Frontal cortex (tissue), 4 donors: ENCODE data around the gene PPP2R3B. TPM values are rescaled to one million over a fixed set of nuclear protein-coding genes. Genes with fewer than 3 reads are reported as not detected.
"Not testable (repeated sequence)": the region's sequence is repeated elsewhere in the genome, so short reads cannot be mapped to it uniquely, and the experiment has no call there.

Experiments
- DNase-seq, 2 donors: peaks; one replicate each; pipeline ENCODE4 v3.0.0; 2012; ENCODE audit warnings: low spot score in 2 of 2
- FAIRE-seq: peaks from 2 replicates; lab custom pipeline; 2012; peaks lifted over from hg19 to GRCh38; lab: Jason Lieb, UNC
- total RNA-seq: library from RNA; depleted of rRNA; stranded (reverse); fragments of >200 nt; gene quantifications from one replicate; pipeline ENCODE4 v1.2.3, GENCODE V29; 2014
- donor health status: control.
- donor health status: control.
- donor health status: control.

The PPP2R3B gene
- total RNA-seq, 1 donor from 2014 or later: 17.1 TPM

DNA sequence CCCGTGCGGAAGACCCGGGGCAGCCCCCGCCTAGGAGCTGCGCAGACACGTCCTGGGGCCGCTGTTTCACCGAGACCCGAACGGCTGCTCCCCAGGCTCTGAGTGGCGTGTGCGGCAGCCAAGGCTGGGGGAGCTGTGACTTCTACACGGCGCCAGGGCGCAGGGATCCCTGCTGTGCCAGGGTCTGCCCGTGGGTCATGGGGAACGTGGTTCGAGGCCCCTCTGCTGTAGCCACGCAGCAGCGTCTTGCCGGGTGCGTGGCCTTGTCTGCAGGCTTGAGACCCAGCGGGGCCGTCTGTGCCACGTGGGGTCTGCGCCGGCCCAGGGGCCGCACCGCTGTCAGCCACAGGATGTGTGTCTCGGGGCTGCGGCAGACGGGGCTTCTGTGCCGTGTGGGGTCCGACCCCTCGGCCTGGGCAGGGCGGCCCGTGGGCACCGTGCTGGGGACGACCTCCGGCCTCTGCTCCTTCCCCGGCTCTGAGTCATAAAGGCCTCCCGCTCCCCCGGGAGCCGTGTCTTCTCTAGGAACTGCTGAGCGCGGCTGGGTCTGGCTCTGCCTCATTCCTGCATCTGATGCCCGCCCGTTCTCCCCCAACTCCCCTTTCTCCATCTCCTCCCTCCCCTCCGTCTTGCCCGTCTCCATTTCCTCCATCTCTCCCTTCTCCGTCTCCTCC, 55.4 kb downstream of the PPP2R3B start:
- FAIRE-seq (no peak), DNase-seq (no peak)

- no peak for FAIRE-seq
- no peak for DNase-seq
Measured at GRCh38 chrX:330726-331150, 56.0 kb downstream of the PPP2R3B start.

DNA sequence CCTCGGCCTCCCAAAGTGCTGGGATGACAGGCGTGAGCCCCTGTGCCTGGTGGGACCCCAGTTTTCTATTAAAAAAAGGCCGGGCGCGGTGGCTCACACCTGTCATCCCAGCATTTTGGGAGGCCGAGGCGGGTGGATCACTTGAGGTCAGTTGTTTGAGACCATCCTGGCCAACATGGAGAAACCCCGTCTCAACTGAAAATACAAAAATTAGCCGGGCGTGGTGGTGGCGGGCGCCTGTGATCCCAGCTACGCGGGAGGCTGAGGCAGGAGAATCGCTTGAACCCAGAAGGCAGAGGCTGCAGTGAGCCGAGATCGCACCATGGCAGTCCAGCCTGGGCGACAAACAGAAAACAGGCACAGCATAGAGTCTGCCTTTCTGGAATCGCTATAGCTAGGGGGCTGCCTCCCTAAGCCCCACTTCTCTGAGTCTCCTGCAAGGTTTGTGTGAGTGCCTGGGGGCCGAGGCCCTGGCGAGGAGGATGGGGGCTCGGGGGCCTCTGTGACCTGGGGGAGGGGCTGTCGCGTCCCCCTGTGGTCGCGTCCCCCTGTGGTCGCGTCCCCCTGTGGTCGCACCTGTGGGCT, 56.5 kb downstream of the PPP2R3B start:
- DNase-seq, FAIRE-seq: not testable (repeated sequence)

- no peak for FAIRE-seq
- DNase-seq: no peak
Measured at GRCh38 chrX:329291-329910, 57.3 kb downstream of the PPP2R3B start.

DNA sequence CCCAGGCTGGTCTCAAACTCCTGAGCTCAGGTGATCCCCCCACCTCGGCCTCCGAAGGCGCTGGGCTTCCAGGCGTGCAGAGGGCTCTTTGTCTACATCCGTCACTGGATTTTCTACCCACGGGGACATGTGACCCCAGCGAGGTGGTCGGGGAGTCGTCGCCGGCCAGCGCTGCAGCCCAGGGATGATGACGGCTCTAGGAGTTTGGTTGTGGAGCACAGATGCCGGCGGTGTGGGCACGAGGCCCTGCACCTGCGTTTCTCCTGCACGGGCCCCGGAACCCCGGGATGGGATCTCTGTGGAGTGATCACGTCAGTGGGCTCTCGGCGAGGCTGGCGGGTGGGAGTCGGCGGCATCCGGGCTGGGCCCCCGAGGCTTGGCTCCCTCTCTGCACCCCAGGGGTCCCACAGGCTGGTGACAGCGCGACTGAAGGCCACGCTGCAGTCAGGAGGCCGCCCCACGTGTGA, 59.0 kb downstream of the PPP2R3B start:
- FAIRE-seq (no peak), DNase-seq (no peak)

DNA sequence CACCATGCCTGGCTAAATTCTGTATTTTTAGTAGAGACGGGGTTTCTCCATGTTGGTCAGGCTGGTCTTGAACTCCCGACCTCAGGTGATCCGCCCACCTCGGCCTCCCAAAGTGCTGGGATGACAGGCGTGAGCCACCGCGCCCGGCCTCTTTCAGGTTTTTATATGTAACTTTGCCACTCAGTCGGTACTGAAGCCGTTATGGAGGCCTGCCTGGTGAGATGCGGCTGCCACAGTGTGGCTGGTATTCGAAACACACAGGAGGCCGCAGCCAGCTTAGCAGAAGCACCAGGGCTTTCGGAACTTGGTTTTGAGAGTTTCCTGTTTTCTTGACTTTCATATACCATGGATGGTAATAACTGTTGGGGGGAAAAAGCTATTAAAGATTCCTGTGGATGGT, 62.0 kb downstream of the PPP2R3B start:
- not testable (repeated sequence) for DNase-seq, FAIRE-seq

GRCh38 chrX:323721-324628, 62.7 kb downstream of the PPP2R3B start:
- no peak for DNase-seq
- FAIRE-seq: no peak

DNA sequence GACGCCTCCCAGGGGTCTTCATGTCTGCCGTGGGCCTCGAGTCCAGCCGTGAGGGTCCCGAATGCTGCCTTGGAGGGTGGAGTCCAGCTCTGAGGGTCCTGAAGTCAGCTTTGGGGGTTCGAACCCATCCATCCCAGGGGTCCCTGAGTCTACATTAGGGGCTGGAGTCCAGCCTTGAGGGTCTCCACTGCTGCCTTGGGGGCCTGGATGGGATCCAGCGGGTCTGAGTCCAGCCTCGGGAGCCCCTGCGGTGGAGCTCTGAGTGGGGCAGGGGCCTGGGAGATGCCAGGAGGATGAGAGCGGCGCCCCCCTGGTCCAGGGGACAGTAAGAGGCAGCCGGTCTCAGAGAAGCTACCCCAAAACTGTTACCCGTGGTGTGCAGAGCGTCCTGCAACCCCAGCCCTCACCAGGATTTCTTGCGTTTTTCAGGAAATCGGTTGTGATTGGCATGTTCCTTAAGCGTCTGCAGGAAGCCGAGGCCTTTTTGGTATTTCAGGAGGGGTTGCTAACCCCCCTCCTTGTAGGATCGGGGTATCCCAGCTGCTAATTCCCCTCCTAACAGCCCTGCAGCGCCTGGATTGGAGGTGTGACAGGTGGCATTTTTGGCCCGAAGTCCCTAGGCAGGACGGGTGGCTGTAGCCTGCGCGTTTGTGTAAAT, 66.5 kb downstream of the PPP2R3B start:
- FAIRE-seq (no peak), DNase-seq (no peak)

DNA sequence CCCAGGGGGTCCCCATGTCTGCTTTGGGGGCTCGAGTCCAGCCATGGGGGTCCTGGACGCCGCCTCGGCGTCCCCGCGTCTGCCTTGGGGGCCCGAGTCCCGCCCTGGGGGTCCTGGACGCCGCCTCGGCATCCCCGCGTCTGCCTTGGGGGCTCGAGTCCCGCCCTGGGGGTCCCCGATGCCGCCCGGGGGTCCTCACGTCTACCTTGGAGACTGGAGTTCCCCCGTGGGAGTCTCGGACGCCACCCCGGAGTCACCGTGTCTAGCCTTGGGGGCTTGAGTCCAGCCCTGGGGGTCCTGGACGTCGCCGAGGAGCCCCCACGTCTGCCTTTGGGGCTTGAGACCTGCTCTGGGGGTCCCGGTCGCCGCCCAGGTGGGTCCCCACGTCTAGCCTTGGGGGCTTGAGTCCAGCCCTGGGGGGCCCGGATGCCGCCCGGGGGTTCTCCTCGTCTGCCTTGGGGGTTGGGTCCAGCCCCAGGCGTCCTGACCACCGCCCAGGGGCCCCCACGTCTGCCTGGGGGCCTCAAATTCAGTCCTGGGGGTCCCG, 67.1 kb downstream of the PPP2R3B start:
- no peak for DNase-seq
- no peak for FAIRE-seq

DNA sequence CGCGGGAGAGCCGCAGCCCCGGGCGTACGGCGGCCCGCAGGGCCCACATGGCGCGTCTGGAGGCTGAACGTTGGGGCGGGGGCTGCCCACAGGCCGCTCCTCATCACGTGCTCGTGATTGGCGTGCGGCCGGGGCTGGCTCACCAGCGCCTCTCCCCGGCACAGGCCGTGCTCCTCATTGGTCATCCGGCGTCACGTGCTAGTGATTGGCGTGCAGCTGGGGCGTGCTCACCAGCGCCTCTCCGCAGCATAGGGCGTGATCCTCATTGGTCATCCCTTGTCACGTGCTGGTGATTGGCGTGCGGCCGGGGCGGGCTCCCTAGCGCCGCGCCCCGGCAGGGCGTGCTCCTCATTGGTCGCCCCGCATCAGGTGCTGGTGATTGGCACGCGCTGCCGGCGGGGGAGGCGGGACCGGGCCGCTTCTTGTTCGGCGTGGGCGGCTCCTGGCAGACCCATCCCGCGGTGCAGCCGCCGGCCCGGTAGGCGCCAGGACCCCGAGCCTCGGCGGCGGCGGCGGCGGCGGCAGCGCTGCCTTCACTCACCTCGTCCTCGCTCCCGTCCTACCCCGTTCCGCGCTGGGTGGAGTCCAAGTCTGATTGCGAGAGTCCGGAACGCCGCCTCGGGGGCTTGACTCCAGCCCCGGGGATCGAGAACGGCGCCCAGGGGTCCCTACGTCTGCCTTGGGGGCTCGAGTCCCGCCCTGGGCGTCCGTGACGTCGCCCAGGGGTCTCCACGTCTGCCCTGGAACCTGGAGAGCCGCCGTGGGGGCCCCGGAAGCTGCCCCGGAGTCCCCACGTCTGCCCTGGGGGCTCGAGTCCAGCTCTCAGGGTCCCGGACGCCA, 67.7 kb downstream of the PPP2R3B start, which contains the start of gene GTPBP6:
Gene GTPBP6 (minus strand): TSS at position 58 of the 840 bp plus-strand sequence. CDS start 9 bp downstream, at position 49.
- DNase-seq (peak; percentile 97 to 99), FAIRE-seq (no peak)

DNA sequence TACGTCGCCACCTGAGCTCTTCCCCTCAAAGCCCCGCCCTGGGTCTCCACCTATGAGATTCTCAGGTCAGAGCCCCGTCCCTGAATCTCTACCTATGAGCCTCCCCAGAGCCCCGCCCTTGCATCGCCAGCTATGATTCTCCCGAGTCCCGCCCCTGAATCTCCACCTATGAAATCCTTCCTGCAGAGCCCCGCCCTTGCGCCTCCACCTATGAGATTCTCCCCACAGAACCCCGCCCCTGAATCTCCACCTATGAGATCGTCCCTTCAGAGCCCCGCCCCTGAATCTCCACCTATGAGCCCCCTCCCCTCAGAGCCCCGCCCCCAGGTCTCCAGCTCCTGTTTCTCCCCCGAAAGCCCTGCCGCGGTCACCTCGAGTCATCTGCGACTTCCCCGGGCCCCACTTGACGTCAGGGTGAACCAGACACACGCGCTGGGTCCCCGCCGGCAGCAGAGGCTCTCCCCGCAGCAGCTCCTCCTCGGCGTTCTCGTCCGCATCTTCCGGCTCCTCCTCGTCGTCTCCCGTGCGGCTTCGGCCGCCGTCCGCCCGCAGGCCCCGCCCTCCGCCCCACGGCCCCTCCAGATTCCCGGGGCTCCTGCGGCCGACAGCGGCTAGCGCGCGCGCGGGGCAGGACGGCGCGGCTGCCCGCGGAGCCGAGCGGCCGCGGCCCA, 68.5 kb downstream of the PPP2R3B start:
- no peak for FAIRE-seq

DNA sequence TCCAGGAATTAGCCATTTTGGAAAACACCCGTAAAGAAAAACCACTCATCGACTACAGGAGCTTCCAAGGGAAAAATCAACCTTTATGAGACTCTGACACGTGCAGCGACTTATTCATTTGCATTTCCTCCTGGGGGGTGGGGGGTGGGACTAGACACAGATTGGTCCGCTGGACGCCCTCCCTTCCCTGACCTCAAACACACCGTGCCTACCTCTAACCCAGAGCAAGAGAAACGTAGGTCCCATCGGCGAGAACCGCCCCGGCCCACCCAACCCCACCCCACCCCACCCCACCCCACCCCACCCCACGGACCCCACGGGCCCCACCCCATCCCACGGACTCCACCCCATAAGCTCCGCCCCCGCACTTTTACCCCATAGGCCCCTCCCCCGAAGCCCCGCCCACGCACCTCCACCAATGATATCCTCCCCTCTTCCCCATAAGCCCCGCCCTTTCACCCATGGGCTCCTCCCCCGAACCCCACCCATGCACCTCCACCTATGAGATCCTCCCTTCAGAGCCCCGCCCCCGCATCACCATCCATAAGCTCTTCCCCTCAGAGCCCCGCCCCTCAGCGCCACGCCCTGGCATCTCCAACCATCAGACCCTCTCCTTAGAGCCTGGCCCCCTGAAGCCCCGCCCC, 69.2 kb downstream of the PPP2R3B start:
- peak in 1 of 2 donors; percentile 80 for DNase-seq
- no peak for FAIRE-seq

More for the DNA sequence above, 68.5 kb downstream of the PPP2R3B start:
- peak; percentile 93 to 95 for DNase-seq

DNA sequence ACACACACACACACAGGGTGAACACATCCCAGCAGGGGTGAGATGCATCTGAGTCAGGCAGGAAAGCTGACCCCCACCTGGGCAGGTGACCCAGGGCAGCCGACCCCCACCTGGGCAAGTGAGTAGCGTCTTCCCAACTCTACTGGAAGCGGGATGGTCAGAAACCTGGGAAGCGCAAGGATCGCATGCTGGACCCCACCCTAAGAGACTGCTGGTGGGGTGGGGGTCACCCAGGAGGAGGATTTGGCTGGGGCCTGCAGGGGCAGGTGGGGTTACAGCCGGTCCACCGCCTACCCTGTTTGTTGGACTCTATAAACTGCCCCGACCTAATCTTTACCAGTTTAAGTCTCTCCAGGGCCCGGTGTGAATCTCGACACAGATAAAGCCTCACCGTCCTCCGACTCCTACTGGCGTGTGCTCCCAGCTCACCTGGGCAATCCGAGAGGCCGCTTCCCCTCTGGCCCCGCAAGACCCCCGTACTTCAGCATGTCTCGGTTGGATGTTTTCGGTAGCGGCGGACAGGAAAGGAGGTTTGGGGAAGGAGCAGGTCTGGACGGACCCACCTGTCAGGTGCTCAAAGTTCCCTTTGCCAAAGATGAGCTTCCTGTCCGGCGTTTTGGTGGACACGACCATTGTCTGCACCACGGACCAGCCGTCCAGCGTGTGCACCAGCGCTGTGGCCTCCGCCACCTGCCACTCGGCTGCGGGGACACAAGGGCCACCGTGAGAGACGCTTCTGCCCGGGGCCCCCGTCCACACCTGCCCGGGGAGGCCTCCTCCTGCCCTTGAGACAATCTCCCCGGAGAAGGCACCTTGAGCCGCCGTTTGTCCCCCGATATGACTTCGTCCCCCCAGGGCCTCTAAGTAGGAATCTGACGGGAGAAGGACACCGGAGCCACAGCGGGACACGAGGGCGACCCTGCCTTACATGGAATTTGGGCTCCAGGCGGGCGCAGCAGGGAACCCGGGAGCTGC, 70.1 kb downstream of the PPP2R3B start:
- FAIRE-seq (no peak), DNase-seq (no peak)

DNA sequence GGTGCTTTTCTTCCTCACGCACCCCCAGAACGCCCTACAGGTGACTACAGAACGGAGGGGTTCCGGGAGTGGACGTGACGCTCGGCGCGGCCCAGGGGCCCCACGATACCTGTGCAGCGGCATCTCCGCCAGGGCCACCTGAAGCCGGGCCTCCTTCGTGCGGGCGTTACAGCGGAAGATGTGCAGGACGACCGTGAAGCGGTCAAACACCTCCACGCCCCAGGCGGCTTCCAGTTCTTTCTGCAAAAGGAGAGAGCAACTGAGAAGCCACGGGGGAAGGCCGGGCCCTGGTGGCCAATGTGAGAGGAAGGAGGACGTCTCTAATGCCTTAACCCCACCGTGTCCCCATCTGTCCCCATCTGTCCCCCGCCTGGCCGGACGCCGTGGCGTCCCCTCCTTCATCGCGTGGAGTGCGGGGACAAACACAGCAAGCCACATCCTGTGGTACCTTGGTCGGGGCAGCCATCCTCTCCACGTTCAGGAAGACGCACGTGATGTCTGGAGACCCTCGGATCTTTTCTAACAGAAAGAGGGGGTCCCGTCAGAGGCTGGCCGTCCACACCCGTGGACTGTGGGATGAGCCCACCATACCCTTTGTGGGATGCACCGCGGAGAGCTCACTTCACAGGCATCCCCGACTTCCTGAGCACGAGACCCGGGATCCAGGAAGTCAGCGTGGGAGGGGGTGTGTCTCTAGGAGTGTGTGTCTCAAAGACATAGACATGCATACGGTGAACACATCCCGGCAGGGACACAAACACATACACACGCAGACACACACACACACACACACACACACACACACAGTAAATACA, 71.7 kb downstream of the PPP2R3B start:
- FAIRE-seq (no peak), DNase-seq (no peak)

DNA sequence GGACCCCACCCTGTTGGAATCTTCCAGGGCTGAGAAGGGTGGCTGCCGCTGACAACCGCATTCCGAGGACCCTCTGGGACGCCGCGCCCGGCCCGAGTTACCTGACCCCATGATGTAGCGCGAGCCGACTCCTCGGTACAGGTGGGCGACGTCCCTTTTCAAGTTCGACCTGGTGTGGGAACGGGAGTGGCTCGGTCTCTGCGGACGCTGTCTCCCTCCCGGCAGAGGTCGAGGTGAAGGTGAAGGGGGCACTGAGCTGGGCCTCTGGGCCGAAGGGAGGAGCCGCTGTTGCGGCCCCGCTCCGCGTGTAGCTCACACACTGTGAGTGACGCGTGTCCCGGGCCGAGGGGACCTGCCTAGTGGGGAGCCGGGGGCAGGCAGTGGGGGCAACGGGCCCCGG, 72.7 kb downstream of the PPP2R3B start:
- DNase-seq (no peak), FAIRE-seq (no peak)
